Stimulated activated CD8-positive, alpha-beta memory T cell treated with anti-CD3 and anti-CD28 coated beads, Interleukin-12 subunit alpha, Interleukin-12 subunit beta, amount 100 ng/mL, for 24 hours (primary cell): ENCODE results near the gene DMRTB1.

Experiments used
- DNase-seq: peaks from one replicate; pipeline ENCODE4 v3.0.0-alpha.2; 2020; ENCODE audit errors: extremely low read depth

Gene DMRTB1

GRCh38 chr1:53435151-53435550 lies 24.0 kb upstream of the DMRTB1 start:
- no peak for DNase-seq

GRCh38 chr1:53438427-53439336 lies 20.5 kb upstream of the DMRTB1 start:
- no peak for DNase-seq

- DNase-seq = no peak
Observed at GRCh38 chr1:53439337-53440207, 19.6 kb upstream of the DMRTB1 start.

GRCh38 chr1:53440633-53441032 lies 18.6 kb upstream of the DMRTB1 start:
- DNase-seq = no peak

GRCh38 chr1:53442299-53442698 lies 16.9 kb upstream of the DMRTB1 start:
- DNase-seq = no peak

- DNase-seq = no peak
Observed at GRCh38 chr1:53446051-53446450, 13.1 kb upstream of the DMRTB1 start.

- DNase-seq = no peak
Observed at GRCh38 chr1:53447413-53447812, 11.8 kb upstream of the DMRTB1 start.

GRCh38 chr1:53448241-53448841 lies 10.9 kb upstream of the DMRTB1 start:
- DNase-seq = no peak

GRCh38 chr1:53449021-53449420 lies 10.2 kb upstream of the DMRTB1 start:
- DNase-seq = no peak

- DNase-seq = no peak
Observed at GRCh38 chr1:53449693-53450092, 9.5 kb upstream of the DMRTB1 start.

- no peak for DNase-seq
Observed at GRCh38 chr1:53450225-53450624, 9.0 kb upstream of the DMRTB1 start.

GRCh38 chr1:53454019-53454418 lies 5.2 kb upstream of the DMRTB1 start:
- no peak for DNase-seq

GRCh38 chr1:53455364-53455991 lies 3.7 kb upstream of the DMRTB1 start:
- DNase-seq = no peak

- no peak for DNase-seq
Observed at GRCh38 chr1:53458634-53459033, 565 bp upstream of the DMRTB1 start.

- DNase-seq = no peak
Observed at GRCh38 chr1:53460211-53460634, 1.0 kb downstream of the DMRTB1 start.

- DNase-seq = no peak
Observed at GRCh38 chr1:53460666-53461322, 1.6 kb downstream of the DMRTB1 start.

GRCh38 chr1:53461323-53462044 lies 2.3 kb downstream of the DMRTB1 start:
- DNase-seq = no peak

- no peak for DNase-seq
Observed at GRCh38 chr1:53462193-53462592, 3.0 kb downstream of the DMRTB1 start.

- DNase-seq = no peak
Observed at GRCh38 chr1:53462769-53463501, 3.7 kb downstream of the DMRTB1 start.
